ENCODE measurements around the gene GET4. TPM values are rescaled to one million over a fixed set of nuclear protein-coding genes. Genes with fewer than 3 reads are reported as not detected.

The GET4 gene
- total and polyA plus RNA-seq, 2 of the 13 experiments (the other 11 are each of a cell fraction or from before 2014, with no cell fraction given) = 28.2 to 35.2 TPM

DNA sequence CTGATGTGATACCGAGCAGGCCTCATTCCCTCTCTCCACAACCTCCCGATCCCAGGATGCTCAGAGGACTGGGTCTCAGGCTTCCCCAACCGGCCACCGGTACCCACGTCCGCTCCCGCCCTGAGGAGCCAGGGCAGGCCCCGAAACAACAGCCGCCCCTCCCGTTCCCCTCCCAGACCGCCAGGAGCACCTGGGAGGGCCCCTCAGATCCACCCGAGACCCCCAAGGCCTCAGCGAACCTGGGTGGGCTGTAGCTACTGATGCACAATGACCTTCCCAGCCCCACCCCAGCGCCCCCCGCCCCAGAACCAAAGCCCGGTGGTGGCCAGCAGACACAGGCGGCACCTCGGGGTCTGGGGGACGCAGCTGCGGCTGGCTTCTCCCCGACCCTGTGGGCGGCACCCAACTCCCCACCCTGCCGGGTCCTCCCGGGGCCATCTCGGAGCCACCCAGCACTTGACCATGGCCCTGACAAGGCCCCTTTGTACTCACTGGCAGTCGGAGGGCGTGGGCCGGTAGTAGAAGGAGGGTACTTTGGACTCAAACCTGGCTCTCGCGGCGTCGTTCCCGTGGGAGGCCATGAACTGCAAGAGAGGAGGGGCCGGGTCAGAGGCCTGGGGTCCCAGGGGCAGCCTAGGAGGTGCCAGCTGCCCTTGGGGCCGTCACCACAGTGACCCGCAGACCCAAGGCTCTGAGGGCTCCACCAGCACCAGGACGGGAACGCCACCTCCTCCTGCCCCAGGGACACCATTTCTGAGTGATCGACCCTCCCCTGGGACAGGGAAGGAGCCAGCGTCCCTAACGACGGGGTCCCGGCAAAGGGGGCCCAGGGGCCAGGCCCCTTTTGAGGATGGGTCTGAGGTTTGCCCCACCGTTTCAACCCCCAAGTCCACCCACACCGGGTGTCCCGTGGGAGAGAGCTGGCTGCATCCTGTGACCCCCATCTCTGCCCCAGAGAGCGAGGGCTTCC lies 50.0 kb downstream of the GET4 start (continued):
- TF ChIP-seq, protein P1, sequence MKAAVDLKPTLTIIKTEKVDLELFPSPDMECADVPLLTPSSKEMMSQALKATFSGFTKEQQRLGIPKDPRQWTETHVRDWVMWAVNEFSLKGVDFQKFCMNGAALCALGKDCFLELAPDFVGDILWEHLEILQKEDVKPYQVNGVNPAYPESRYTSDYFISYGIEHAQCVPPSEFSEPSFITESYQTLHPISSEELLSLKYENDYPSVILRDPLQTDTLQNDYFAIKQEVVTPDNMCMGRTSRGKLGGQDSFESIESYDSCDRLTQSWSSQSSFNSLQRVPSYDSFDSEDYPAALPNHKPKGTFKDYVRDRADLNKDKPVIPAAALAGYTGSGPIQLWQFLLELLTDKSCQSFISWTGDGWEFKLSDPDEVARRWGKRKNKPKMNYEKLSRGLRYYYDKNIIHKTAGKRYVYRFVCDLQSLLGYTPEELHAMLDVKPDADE (CRISPR knock-in tag; IDR thresholded peaks at IDR 0.05) = no peak
- TF ChIP-seq MIER3 (CRISPR knock-in tag; IDR thresholded peaks at IDR 0.05; ENCODE audit: borderline replicate concordance) = no peak; the same call in 1 of the 2 replicates
- TF ChIP-seq MIXL1 (CRISPR knock-in tag; IDR thresholded peaks at IDR 0.05) = no peak
- peak; percentile 94 for TF ChIP-seq TBL1XR1 (IDR thresholded peaks at IDR 0.05; ENCODE audit: borderline replicate concordance, low read length, partially characterized antibody)
- TF ChIP-seq HOXA7 (CRISPR knock-in tag; IDR thresholded peaks at IDR 0.05) = no peak
- TF ChIP-seq ZNF672 (CRISPR knock-in tag; IDR thresholded peaks at IDR 0.05) = no peak
- TF ChIP-seq, protein P2, sequence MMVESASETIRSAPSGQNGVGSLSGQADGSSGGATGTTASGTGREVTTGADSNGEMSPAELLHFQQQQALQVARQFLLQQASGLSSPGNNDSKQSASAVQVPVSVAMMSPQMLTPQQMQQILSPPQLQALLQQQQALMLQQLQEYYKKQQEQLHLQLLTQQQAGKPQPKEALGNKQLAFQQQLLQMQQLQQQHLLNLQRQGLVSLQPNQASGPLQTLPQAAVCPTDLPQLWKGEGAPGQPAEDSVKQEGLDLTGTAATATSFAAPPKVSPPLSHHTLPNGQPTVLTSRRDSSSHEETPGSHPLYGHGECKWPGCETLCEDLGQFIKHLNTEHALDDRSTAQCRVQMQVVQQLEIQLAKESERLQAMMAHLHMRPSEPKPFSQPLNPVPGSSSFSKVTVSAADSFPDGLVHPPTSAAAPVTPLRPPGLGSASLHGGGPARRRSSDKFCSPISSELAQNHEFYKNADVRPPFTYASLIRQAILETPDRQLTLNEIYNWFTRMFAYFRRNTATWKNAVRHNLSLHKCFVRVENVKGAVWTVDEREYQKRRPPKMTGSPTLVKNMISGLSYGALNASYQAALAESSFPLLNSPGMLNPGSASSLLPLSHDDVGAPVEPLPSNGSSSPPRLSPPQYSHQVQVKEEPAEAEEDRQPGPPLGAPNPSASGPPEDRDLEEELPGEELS (CRISPR knock-in tag; IDR thresholded peaks at IDR 0.05) = peak; percentile 41; the same call in 1 of the 2 replicates
- TF ChIP-seq, protein P3, sequence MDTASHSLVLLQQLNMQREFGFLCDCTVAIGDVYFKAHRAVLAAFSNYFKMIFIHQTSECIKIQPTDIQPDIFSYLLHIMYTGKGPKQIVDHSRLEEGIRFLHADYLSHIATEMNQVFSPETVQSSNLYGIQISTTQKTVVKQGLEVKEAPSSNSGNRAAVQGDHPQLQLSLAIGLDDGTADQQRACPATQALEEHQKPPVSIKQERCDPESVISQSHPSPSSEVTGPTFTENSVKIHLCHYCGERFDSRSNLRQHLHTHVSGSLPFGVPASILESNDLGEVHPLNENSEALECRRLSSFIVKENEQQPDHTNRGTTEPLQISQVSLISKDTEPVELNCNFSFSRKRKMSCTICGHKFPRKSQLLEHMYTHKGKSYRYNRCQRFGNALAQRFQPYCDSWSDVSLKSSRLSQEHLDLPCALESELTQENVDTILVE (CRISPR knock-in tag; IDR thresholded peaks at IDR 0.05) = no peak
- no peak for TF ChIP-seq KLF11 (CRISPR knock-in tag; IDR thresholded peaks at IDR 0.05)
- peak; percentile 76 for TF ChIP-seq ZBTB38 (CRISPR knock-in tag; IDR thresholded peaks at IDR 0.05)
- no peak for TF ChIP-seq ZNF253 (CRISPR knock-in tag; IDR thresholded peaks at IDR 0.05; ENCODE audit: borderline replicate concordance)
- TF ChIP-seq TGIF2 (CRISPR knock-in tag; IDR thresholded peaks at IDR 0.05) = no peak
- TF ChIP-seq, protein P4, sequence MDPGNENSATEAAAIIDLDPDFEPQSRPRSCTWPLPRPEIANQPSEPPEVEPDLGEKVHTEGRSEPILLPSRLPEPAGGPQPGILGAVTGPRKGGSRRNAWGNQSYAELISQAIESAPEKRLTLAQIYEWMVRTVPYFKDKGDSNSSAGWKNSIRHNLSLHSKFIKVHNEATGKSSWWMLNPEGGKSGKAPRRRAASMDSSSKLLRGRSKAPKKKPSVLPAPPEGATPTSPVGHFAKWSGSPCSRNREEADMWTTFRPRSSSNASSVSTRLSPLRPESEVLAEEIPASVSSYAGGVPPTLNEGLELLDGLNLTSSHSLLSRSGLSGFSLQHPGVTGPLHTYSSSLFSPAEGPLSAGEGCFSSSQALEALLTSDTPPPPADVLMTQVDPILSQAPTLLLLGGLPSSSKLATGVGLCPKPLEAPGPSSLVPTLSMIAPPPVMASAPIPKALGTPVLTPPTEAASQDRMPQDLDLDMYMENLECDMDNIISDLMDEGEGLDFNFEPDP (CRISPR knock-in tag; conservative IDR thresholded peaks at IDR 0.05) = no peak
- no peak for TF ChIP-seq PRPF4 (IDR thresholded peaks at IDR 0.05; ENCODE audit: low read depth, low read length, poor library complexity, severe bottlenecking)
- TF ChIP-seq, protein P5, sequence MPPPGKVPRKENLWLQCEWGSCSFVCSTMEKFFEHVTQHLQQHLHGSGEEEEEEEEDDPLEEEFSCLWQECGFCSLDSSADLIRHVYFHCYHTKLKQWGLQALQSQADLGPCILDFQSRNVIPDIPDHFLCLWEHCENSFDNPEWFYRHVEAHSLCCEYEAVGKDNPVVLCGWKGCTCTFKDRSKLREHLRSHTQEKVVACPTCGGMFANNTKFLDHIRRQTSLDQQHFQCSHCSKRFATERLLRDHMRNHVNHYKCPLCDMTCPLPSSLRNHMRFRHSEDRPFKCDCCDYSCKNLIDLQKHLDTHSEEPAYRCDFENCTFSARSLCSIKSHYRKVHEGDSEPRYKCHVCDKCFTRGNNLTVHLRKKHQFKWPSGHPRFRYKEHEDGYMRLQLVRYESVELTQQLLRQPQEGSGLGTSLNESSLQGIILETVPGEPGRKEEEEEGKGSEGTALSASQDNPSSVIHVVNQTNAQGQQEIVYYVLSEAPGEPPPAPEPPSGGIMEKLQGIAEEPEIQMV (CRISPR knock-in tag; IDR thresholded peaks at IDR 0.05; ENCODE audit: low read depth) = 0 out of 2 replicates have a peak, but pooled peaks have one; percentile 28
- no peak for TF ChIP-seq ZNF382 (CRISPR knock-in tag; IDR thresholded peaks at IDR 0.05; ENCODE audit: borderline replicate concordance)
- TF ChIP-seq PTBP1 (IDR thresholded peaks at IDR 0.05; ENCODE audit: low read depth, low read length, poor library complexity, severe bottlenecking) = no peak
- TF ChIP-seq ZNF317 (CRISPR knock-in tag; IDR thresholded peaks at IDR 0.05) = no peak
- TF ChIP-seq, protein P6, sequence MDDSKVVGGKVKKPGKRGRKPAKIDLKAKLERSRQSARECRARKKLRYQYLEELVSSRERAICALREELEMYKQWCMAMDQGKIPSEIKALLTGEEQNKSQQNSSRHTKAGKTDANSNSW (CRISPR knock-in tag; IDR thresholded peaks at IDR 0.05; ENCODE audit: borderline replicate concordance) = no peak
- TF ChIP-seq ZFP1 (CRISPR knock-in tag; IDR thresholded peaks at IDR 0.05) = no peak

Data from HepG2 (cell line).